Pons (tissue), 1 donor: Measurements from ENCODE around the gene BTBD6.
"Not testable (repeated sequence)": the region's sequence is repeated elsewhere in the genome, so short reads cannot be mapped to it uniquely, and the experiment has no call there.

Experiments
- DNase-seq: peaks from one replicate; pipeline ENCODE4 v3.0.0-alpha.2; 2016; ENCODE audit warnings: low spot score

Gene BTBD6

GRCh38 chr14:105269405-105269804, 21.1 kb downstream of the BTBD6 start:
- DNase-seq = no peak

GRCh38 chr14:105271224-105271890, 23.0 kb downstream of the BTBD6 start:
- DNase-seq = peak; percentile 48

GRCh38 chr14:105272623-105273022, 24.3 kb downstream of the BTBD6 start:
- no peak for DNase-seq

GRCh38 chr14:105273062-105273461, 24.7 kb downstream of the BTBD6 start:
- no peak for DNase-seq

- no peak for DNase-seq
These were observed 26.3 kb downstream of the BTBD6 start for GRCh38 chr14:105274637-105275036.

GRCh38 chr14:105275267-105275946, 27.1 kb downstream of the BTBD6 start:
- no peak for DNase-seq

GRCh38 chr14:105277448-105277847, 29.1 kb downstream of the BTBD6 start:
- DNase-seq = not testable (repeated sequence)

GRCh38 chr14:105279642-105280361, 31.5 kb downstream of the BTBD6 start:
- DNase-seq = no peak

GRCh38 chr14:105280525-105280924, 32.2 kb downstream of the BTBD6 start:
- no peak for DNase-seq

GRCh38 chr14:105281371-105282097, 33.2 kb downstream of the BTBD6 start:
- peak; percentile 81 for DNase-seq

GRCh38 chr14:105282098-105282725, 33.9 kb downstream of the BTBD6 start:
- DNase-seq = no peak

GRCh38 chr14:105283028-105283427, 34.7 kb downstream of the BTBD6 start:
- no peak for DNase-seq

GRCh38 chr14:105283899-105284298, 35.6 kb downstream of the BTBD6 start:
- DNase-seq = no peak

- DNase-seq = no peak
These were observed 36.8 kb downstream of the BTBD6 start for GRCh38 chr14:105285174-105285573.

GRCh38 chr14:105286759-105287144, 38.4 kb downstream of the BTBD6 start:
- DNase-seq = no peak

- no peak for DNase-seq
These were observed 39.1 kb downstream of the BTBD6 start for GRCh38 chr14:105287249-105288102.

GRCh38 chr14:105288936-105289335, 40.6 kb downstream of the BTBD6 start:
- DNase-seq = not testable (repeated sequence)

GRCh38 chr14:105290621-105291346, 42.5 kb downstream of the BTBD6 start:
- no peak for DNase-seq

- no peak for DNase-seq
These were observed 44.7 kb downstream of the BTBD6 start for GRCh38 chr14:105292826-105293711.
